ENCODE measurements around the gene P2RX5.

- TF ChIP-seq MAX (IDR thresholded peaks at IDR 0.05): no peak
- no peak for TF ChIP-seq CREB1 (IDR thresholded peaks at IDR 0.05; ENCODE audit: low read depth)
- no peak for TF ChIP-seq TAF1 (IDR thresholded peaks at IDR 0.05; ENCODE audit: low read depth)
- TF ChIP-seq EP300 (IDR thresholded peaks at IDR 0.05; ENCODE audit: borderline replicate concordance): no peak
- no peak for TF ChIP-seq YY1 (IDR thresholded peaks at IDR 0.05; ENCODE audit: low read depth)
- no peak for TF ChIP-seq FOXM1 (IDR thresholded peaks at IDR 0.05; ENCODE audit: borderline replicate concordance, low read depth)
- TF ChIP-seq EGR1 (IDR thresholded peaks at IDR 0.05): no peak
- TF ChIP-seq NFIC (IDR thresholded peaks at IDR 0.05): no peak
- no peak for TF ChIP-seq RAD21 (IDR thresholded peaks at IDR 0.05; ENCODE audit: low read depth)
- TF ChIP-seq REST (IDR thresholded peaks at IDR 0.05; ENCODE audit: low read depth): no peak
- TF ChIP-seq, protein P1, sequence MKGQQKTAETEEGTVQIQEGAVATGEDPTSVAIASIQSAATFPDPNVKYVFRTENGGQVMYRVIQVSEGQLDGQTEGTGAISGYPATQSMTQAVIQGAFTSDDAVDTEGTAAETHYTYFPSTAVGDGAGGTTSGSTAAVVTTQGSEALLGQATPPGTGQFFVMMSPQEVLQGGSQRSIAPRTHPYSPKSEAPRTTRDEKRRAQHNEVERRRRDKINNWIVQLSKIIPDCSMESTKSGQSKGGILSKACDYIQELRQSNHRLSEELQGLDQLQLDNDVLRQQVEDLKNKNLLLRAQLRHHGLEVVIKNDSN (IDR thresholded peaks at IDR 0.05): no peak
- no peak for TF ChIP-seq TEAD4 (IDR thresholded peaks at IDR 0.05)
- TF ChIP-seq CEBPB (IDR thresholded peaks at IDR 0.05): no peak
- no peak for TF ChIP-seq ZBTB7A (IDR thresholded peaks at IDR 0.05; ENCODE audit: low read depth)
Measured at GRCh38 chr17:3689262-3690093, 6.5 kb downstream of the P2RX5 start.
